ENCODE results near the gene TAC4. TPM values are rescaled to one million over a fixed set of nuclear protein-coding genes. Genes with fewer than 3 reads are reported as not detected.

Gene TAC4
- total RNA-seq, 1 donor from 2014 or later: not detected

- H4K20me1 ChIP-seq (ENCODE audit: insufficient read depth, low read length): no peaks in the 10 kb centered on the region
- H3K9me3 Mint-ChIP-seq (ENCODE audit: unreplicated experiment): no peaks in the 10 kb centered on the region
- no peak overlapping the region for H2AFZ ChIP-seq (ENCODE audit: low read depth, low read length)
- H3K4me3 Mint-ChIP-seq (ENCODE audit: unreplicated experiment): no peak overlapping the region
- peaks cover 8% of the 10 kb centered on the region for H3K36me3 Mint-ChIP-seq (ENCODE audit: low read depth, unreplicated experiment)
- peaks cover 7% of the 10 kb centered on the region for H3K27me3 Mint-ChIP-seq (ENCODE audit: low read depth, unreplicated experiment)
- no peak for FAIRE-seq
- no peak overlapping the region for H3K4me2 ChIP-seq (ENCODE audit: low read length)
- no peak overlapping the region for H3K27ac ChIP-seq (ENCODE audit: low read depth, low read length)
- peaks cover 9% of the 10 kb centered on the region for H3K4me1 ChIP-seq (ENCODE audit: insufficient read depth, low read length)
- no peak overlapping the region for H3K9ac ChIP-seq (ENCODE audit: low read length)
- no peak overlapping the region for H3K4me3 ChIP-seq (ENCODE audit: insufficient read depth, low read depth, low read length)
- no peak overlapping the region for H3K27ac Mint-ChIP-seq (ENCODE audit: unreplicated experiment)
- no peak for TF ChIP-seq EZH2 (IDR thresholded peaks at IDR 0.05; ENCODE audit: insufficient read depth, low read length)
- TF ChIP-seq, protein P1, sequence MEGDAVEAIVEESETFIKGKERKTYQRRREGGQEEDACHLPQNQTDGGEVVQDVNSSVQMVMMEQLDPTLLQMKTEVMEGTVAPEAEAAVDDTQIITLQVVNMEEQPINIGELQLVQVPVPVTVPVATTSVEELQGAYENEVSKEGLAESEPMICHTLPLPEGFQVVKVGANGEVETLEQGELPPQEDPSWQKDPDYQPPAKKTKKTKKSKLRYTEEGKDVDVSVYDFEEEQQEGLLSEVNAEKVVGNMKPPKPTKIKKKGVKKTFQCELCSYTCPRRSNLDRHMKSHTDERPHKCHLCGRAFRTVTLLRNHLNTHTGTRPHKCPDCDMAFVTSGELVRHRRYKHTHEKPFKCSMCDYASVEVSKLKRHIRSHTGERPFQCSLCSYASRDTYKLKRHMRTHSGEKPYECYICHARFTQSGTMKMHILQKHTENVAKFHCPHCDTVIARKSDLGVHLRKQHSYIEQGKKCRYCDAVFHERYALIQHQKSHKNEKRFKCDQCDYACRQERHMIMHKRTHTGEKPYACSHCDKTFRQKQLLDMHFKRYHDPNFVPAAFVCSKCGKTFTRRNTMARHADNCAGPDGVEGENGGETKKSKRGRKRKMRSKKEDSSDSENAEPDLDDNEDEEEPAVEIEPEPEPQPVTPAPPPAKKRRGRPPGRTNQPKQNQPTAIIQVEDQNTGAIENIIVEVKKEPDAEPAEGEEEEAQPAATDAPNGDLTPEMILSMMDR (IDR thresholded peaks at IDR 0.05; ENCODE audit: insufficient read depth, low read depth, low read length): no peak
- DNase-seq (ENCODE audit: low read depth): no peak
- H3K79me2 ChIP-seq (ENCODE audit: insufficient read depth, low read length): no peaks in the 10 kb centered on the region
- H3K27me3 ChIP-seq (ENCODE audit: insufficient read depth, low read length): no peaks in the 10 kb centered on the region
- H3K9me3 ChIP-seq (ENCODE audit: insufficient read depth, low read depth, low read length): no peaks in the 10 kb centered on the region
- H3K4me1 Mint-ChIP-seq (ENCODE audit: low read depth, unreplicated experiment): peaks cover 4% of the 10 kb centered on the region
- H3K36me3 ChIP-seq (ENCODE audit: insufficient read depth, low read length): no peaks in the 10 kb centered on the region
Observed at GRCh38 chr17:49846938-49847712, 744 bp downstream of the TAC4 start.

GRCh38 chr17:49845321-49845720 lies 2.5 kb downstream of the TAC4 start:
- Mint-ChIP-seq H3K4me1 (ENCODE audit: low read depth, unreplicated experiment) (peaks cover 2% of the 10 kb centered on the region), H3K4me3 (ENCODE audit: unreplicated experiment) (no peak overlapping the region), H3K9me3 (ENCODE audit: unreplicated experiment) (no peaks in the 10 kb centered on the region), H3K36me3 (ENCODE audit: low read depth, unreplicated experiment) (peaks cover 8% of the 10 kb centered on the region), H3K27ac (ENCODE audit: unreplicated experiment) (no peak overlapping the region), H3K27me3 (ENCODE audit: low read depth, unreplicated experiment) (peaks cover 2% of the 10 kb centered on the region)
- no peak overlapping the region for H3K9ac ChIP-seq (ENCODE audit: low read length)
- H3K4me3 ChIP-seq (ENCODE audit: insufficient read depth, low read depth, low read length): no peak overlapping the region
- no peaks in the 10 kb centered on the region for H3K79me2 ChIP-seq (ENCODE audit: insufficient read depth, low read length)
- TF ChIP-seq, protein P1 (IDR thresholded peaks at IDR 0.05; ENCODE audit: insufficient read depth, low read depth, low read length): no peak
- no peak for TF ChIP-seq EZH2 (IDR thresholded peaks at IDR 0.05; ENCODE audit: insufficient read depth, low read length)
- no peaks in the 10 kb centered on the region for H4K20me1 ChIP-seq (ENCODE audit: insufficient read depth, low read length)
- no peaks in the 10 kb centered on the region for H3K36me3 ChIP-seq (ENCODE audit: insufficient read depth, low read length)
- no peaks in the 10 kb centered on the region for H3K4me1 ChIP-seq (ENCODE audit: insufficient read depth, low read length)
- no peaks in the 10 kb centered on the region for H3K27me3 ChIP-seq (ENCODE audit: insufficient read depth, low read length)
- no peak overlapping the region for H3K27ac ChIP-seq (ENCODE audit: low read depth, low read length)
- no peak for FAIRE-seq
- no peak overlapping the region for H2AFZ ChIP-seq (ENCODE audit: low read depth, low read length)
- no peaks in the 10 kb centered on the region for H3K9me3 ChIP-seq (ENCODE audit: insufficient read depth, low read depth, low read length)
- no peak overlapping the region for H3K4me2 ChIP-seq (ENCODE audit: low read length)
- DNase-seq (ENCODE audit: low read depth): no peak

GRCh38 chr17:49843774-49844350 lies 4.0 kb downstream of the TAC4 start:
- FAIRE-seq (no peak), DNase-seq (ENCODE audit: low read depth) (no peak)
- Histone ChIP-seq H3K4me3 (ENCODE audit: insufficient read depth, low read depth, low read length) (no peak overlapping the region), H3K4me1 (ENCODE audit: insufficient read depth, low read length) (no peaks in the 10 kb centered on the region), H4K20me1 (ENCODE audit: insufficient read depth, low read length) (no peaks in the 10 kb centered on the region), H3K27ac (ENCODE audit: low read depth, low read length) (no peak overlapping the region), H3K9me3 (ENCODE audit: insufficient read depth, low read depth, low read length) (no peaks in the 10 kb centered on the region), H3K27me3 (ENCODE audit: insufficient read depth, low read length) (no peaks in the 10 kb centered on the region), H3K36me3 (ENCODE audit: insufficient read depth, low read length) (no peaks in the 10 kb centered on the region), H3K9ac (ENCODE audit: low read length) (no peak overlapping the region), H3K4me2 (ENCODE audit: low read length) (no peak overlapping the region), H3K79me2 (ENCODE audit: insufficient read depth, low read length) (no peaks in the 10 kb centered on the region), H2AFZ (ENCODE audit: low read depth, low read length) (no peak overlapping the region)
- no peak overlapping the region for H3K4me3 Mint-ChIP-seq (ENCODE audit: unreplicated experiment)
- TF ChIP-seq, protein P1 (IDR thresholded peaks at IDR 0.05; ENCODE audit: insufficient read depth, low read depth, low read length): peak; percentile 21
- TF ChIP-seq EZH2 (IDR thresholded peaks at IDR 0.05; ENCODE audit: insufficient read depth, low read length): no peak
- peaks cover 4% of the 10 kb centered on the region for H3K4me1 Mint-ChIP-seq (ENCODE audit: low read depth, unreplicated experiment)
- H3K27ac Mint-ChIP-seq (ENCODE audit: unreplicated experiment): no peak overlapping the region
- H3K27me3 Mint-ChIP-seq (ENCODE audit: low read depth, unreplicated experiment): no peaks in the 10 kb centered on the region
- H3K36me3 Mint-ChIP-seq (ENCODE audit: low read depth, unreplicated experiment): peaks cover 6% of the 10 kb centered on the region
- no peaks in the 10 kb centered on the region for H3K9me3 Mint-ChIP-seq (ENCODE audit: unreplicated experiment)
